ENCODE results near the gene HIRA.

DNA sequence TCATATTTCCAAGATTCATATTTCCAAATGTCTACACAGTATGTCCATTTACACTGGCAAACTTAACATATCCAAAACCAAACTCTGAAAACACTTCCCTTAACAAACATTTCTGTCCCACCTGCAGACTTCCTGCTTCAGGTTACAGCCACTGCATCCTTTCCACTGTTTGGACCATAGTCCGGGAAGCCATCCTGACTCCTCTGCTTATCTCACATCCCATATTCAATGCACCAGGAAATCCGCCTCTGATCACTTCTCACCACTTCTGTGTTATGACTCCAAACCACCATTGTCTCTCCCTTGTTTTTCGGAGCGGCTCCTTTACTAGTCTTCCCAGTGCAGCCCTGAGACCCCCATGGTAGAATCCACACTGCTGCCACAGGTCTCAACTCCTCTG lies 30.1 kb downstream of the HIRA start:
- no peak for TF ChIP-seq CTCF (IDR thresholded peaks at IDR 0.05; ENCODE audit: control extremely low read depth in 1 of 3, insufficient read depth in 1 of 3, low read depth in 1 of 3, low read length in 3 of 3)
- TF ChIP-seq MAFK (IDR thresholded peaks at IDR 0.05; ENCODE audit: low read depth, low read length), result no peak
